HG03442 (cell line): ENCODE results near the gene DMD.

Source experiments
- ATAC-seq: cut with Tn5 transposase; IDR thresholded peaks from one replicate; pipeline ENCODE4 v1.9.1; 2021; ENCODE audit warnings: mild to moderate bottlenecking, moderate library complexity; ENCODE audit not compliant: unreplicated experiment

DMD gene

GRCh38 chrX:31219174-31219573 lies 1992.2 kb downstream of the DMD start:
- no peak for ATAC-seq

DNA sequence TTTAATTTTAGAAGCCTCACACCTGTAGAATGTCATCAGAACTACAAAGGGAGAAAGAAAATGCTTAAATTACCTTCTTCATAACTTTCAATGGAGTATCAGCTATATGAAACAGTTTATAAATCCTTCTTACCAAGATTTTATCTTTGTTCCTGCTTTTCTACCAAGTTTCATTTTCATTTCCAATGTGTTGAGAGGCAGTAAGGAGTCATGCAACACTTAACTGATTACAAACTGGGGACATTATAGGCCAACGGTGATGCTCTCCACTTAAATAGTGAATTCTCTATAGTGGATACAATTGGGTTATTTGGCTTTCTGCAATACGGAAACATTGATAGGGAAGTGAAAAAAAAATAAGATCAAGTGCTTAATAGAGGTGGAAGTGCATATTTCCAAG lies 1994.3 kb downstream of the DMD start:
- no peak for ATAC-seq

DNA sequence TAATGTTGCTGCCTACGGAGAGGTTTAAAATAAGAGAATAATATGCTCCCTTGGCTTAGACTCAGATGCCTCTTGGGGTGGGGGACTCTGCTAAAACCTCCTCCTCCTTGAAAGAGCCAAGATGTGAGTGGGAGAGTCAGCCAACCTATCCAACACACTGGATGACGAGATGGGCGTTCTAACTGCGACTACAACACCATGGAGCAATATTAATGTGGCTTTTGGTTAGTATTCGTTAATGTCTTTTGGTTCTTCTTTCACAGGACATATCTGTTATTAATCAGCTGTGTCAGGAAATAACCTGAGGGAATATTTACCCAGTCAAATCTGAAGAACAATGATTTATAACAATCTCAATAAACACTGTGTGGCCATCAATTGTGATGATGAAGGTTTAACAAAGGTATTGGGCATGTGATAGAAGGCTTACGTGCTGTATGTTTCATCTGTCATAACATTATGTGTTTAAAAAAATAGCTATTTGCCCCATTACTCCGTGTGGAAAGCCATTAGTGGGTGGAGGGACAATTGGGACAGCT lies 1996.0 kb downstream of the DMD start:
- ATAC-seq, result no peak

- ATAC-seq, result no peak
These were observed 1997.4 kb downstream of the DMD start for GRCh38 chrX:31213941-31214340.

GRCh38 chrX:31212856-31213748 lies 1998.2 kb downstream of the DMD start:
- ATAC-seq, result no peak

GRCh38 chrX:31209005-31209628 lies 2002.2 kb downstream of the DMD start:
- ATAC-seq, result no peak

- no peak for ATAC-seq
These were observed 2009.8 kb downstream of the DMD start for GRCh38 chrX:31201503-31201902.

DNA sequence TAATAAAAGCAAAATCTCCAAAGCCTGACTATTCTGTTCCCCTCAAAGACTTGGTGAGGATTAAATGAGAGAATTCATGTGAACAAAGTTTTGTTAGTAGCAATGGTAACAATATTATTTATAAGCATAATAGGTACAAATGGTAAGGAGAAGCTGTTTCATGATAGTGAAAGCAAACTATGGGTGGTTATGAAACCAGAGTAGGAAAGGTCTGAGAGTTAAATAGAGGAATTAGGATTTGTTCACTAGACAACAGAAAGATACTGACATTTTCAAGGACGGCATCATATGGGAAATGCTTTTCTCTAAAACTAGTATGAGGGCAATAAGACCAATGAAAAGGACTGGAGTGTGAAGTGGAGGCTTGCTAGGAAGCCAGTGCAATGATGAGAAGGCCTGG lies 2010.9 kb downstream of the DMD start:
- ATAC-seq, result no peak

- no peak for ATAC-seq
These were observed 2011.6 kb downstream of the DMD start for GRCh38 chrX:31199840-31200114.

DNA sequence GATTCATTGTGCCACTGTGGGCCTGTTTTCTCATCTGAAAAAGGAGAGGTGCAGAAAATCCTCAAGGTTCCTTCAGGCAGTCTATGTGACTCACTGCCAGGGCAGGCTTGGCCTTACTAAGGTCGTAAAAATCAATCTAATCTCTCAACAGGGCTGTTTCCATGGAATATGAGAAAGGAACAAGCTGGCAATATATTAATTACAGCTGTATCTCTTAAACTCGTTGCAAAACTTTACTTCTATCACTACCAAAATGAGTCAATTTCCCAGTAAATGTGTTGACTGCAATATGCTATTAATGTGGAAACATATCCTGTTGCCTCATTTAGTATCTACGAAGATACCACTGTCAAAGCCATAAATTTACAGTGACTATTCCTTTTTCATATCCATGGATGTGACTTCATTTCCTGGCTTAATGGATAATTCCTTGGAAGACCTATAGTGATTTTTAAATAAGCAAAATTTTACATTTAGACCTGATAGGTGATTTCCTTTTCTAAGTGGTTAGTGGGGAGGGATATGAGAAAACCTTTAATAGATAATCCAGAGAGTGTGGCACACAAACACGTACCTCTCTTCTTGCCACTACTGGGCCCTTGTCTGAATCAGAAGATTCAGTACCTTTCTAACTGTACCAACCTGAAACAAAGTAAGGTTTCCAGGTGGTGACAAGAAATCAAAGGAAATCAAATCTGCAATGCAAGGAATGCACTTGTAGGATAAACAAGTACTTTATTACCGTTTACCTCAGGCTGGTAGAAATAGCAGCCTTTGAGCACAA lies 2012.1 kb downstream of the DMD start:
- ATAC-seq, result no peak

DNA sequence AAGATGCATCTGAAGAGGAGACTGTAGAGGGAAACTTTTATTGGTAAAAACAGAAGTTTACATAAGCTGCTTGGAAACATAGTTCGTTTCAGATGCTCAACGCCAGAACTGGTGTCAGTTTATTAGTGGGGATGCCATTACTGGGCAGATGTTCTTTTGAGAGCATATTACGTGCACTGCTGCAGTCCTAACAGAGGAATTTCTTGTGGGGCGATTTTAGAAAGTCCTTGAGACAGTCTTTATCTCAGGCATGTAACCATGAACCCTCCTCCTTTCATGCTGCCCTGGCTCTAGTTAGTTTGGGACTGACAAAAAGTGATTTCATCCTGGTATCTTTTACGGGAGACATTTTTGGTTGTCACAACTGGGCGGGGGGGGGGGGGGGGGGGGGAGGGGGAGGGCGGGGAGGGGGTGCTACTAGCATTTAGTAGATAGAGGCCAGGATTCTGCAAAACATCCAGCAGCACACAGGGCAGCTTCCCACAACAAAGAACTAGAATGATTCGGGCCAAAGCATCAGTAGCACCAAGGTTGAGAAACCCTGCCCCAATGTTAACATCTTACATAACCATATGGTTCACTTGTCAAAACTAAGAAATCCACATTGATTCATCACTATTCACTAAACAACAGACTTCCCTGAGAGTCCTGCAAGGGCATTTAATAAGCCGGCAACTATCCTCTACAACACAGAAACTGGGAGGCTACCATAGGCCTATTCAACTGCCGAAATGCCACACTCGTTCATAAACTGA lies 2021.0 kb downstream of the DMD start:
- ATAC-seq, result no peak

DNA sequence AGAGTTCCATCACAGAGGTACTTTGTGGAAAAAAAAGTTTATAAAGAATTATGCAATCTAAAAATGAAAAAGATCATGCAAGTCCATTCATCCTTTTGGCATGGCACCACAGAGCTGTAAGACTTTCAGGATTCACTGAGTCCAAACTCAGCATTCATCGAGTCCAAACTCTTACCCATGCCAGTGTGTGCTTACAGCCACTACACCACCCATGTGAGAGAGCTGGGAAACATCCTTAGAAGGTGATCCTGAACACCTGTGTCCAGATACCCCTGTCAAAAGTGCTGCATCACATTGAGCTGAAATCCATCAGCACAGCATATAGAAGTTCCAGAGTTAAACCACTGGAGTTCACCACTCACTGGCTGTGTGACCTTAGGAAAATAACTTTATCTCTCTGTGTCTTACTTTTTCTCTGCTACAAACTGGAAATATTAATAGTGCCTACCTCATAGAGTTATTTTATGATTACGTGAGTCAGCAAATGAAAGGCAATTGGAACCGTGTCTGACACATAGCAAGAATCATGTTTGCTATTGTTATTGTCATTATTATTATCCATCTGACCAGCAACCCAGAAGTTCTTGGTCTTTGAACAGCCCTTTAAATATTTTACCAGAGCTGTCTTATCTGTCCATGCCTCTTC lies 2024.5 kb downstream of the DMD start:
- ATAC-seq, result no peak

- ATAC-seq, result no peak
These were observed 2025.5 kb downstream of the DMD start for GRCh38 chrX:31185884-31186283.

DNA sequence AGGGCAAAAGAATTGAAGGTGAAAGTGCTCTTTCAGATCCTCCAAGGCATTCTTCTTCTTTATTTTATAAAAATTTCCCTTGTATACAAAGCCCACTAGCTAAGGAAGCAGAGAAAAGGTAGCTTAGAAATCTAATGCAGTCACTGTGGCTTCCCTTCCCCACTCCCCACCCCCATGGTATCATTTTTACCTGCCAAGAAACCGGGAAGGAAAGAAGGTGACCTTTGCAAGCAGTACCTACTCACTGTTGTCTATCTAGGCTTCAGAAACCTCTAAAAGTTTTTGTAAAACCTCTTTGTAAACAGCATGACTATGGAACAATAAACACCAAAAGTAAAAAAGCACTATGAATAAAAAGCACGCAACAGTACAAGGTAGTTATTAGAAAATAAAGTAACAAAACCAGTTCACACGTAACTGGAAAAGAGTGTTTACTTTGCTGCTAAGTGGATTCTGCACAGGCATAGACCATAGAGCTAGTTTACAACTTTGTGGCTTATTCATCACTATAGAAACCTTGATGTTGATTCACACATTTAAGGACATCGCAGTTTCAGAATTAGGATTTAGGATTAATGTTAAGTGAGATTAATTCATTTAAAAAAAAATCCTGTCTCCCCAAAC lies 2029.9 kb downstream of the DMD start:
- ATAC-seq, result no peak

- ATAC-seq, result peak; percentile 45
These were observed 2032.1 kb downstream of the DMD start for GRCh38 chrX:31179203-31179602.

DNA sequence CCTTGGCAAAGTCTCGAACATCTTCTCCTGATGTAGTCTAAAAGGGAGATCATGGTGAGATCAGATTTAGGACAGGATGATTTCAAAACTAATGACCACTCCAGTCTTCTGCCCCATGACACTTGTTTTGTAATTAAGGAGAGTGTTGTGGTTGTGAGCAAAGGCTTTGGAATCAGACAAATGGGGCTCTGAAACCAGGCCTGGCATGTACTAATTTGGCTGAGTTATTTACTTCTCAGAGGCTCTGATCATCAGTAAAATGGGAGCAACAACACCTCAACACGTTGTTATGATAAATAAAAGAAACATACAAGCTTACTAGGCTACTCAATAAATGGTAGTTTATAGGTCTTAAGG lies 2032.6 kb downstream of the DMD start:
- ATAC-seq, result no peak

DNA sequence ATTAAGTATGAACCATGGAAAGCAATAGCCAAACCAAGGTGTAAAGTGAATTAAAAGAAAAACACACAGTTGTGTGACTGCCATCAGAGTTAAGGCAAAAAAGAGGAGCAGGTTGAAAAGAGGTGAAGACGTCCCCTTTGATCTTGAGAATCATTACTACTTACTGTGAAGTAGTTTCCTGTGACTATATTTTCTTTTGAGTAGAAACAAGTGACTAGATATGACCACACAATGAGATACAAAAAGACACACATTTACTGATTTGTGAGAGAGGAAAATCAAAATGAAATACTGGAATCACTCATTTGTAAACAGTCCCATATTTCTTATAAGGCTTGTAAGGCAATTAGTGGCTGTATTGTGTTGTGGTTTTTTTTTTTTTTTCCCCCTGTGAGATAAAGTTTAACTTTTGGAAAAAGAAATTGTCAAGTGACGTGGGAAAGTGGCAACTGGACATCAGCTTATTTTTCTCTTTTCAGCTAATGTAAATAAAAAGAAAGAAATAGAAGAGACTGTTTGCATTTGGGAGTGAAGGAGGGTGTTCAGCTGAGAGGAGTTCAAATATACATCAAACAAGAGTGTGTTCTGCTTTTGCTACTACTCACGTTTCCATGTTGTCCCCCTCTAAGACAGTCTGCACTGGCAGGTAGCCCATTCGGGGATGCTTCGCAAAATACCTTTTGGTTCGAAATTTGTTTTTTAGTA lies 2033.1 kb downstream of the DMD start:
- peak; percentile 70 for ATAC-seq

DNA sequence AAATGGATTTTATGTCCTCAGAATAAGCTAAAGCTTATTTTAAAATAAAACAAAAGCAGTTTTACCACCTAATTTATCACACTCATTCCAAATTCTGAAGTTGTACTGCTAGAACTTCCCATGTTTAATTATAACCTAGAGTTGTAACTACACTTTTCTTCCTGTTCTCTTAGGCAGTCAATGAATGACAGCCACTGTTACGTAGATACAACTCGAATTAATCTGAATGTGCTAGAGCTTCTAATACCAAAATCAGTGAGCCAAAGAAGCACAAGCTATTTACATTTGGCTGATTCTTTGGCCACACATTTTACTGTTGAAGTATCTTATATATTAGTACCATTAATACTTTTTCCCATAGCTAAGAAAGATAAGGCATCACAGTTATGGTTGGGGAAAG lies 2040.6 kb downstream of the DMD start:
- no peak for ATAC-seq

GRCh38 chrX:31168551-31168950 lies 2042.8 kb downstream of the DMD start:
- ATAC-seq, result peak; percentile 100
